Progenitor cell of endocrine pancreas (in vitro differentiated cells): Measurements from ENCODE around the gene FBXW11. TPM values are rescaled to one million over a fixed set of nuclear protein-coding genes. Genes with fewer than 3 reads are reported as not detected.
A peak's percentile ranks its signal among the peaks of the same experiment; 100 is the strongest.

ENCODE experiments used
- DNase-seq: peaks from one replicate; pipeline ENCODE4 v3.0.0; 2021; ENCODE audit warnings: low spot score; ENCODE audit not compliant: unreplicated experiment
- H3K27ac Mint-ChIP-seq: 2 replicates; pipeline ENCODE4 v1.8.0; 2021; ENCODE audit warnings: mild to moderate bottlenecking, moderate library complexity, mixed read lengths
- H3K27me3 Mint-ChIP-seq: 2 replicates; pipeline ENCODE4 v1.8.0; 2021; ENCODE audit warnings: mixed read lengths
- H3K36me3 Mint-ChIP-seq: 2 replicates; pipeline ENCODE4 v1.8.0; 2022; ENCODE audit warnings: mixed read lengths; ENCODE audit not compliant: insufficient read depth
- H3K4me1 Mint-ChIP-seq: 2 replicates; pipeline ENCODE4 v1.8.0; 2021; ENCODE audit warnings: low read depth, mixed read lengths
- H3K4me3 Mint-ChIP-seq: 2 replicates; pipeline ENCODE4 v1.8.0; 2021; ENCODE audit warnings: low read depth, mild to moderate bottlenecking, moderate library complexity, mixed read lengths
- H3K9me3 Mint-ChIP-seq: 2 replicates; pipeline ENCODE4 v1.8.0; 2021; ENCODE audit warnings: low read depth, mixed read lengths
- total RNA-seq: library from RNA; stranded (reverse); gene quantifications from 2 replicates; pipeline ENCODE4 v1.2.1, GENCODE V29; 2021
- TF ChIP-seq, protein P1 (sequence below): fragments of 200-600 bp; sonication (generic); IDR thresholded peaks from one replicate; pipeline ENCODE4 v1.5.0; 2021; ENCODE audit warnings: antibody characterized with exemption, mild to moderate bottlenecking; ENCODE audit not compliant: unreplicated experiment

The FBXW11 gene
- total RNA-seq, 1 donor from 2014 or later: 63.5 TPM

DNA sequence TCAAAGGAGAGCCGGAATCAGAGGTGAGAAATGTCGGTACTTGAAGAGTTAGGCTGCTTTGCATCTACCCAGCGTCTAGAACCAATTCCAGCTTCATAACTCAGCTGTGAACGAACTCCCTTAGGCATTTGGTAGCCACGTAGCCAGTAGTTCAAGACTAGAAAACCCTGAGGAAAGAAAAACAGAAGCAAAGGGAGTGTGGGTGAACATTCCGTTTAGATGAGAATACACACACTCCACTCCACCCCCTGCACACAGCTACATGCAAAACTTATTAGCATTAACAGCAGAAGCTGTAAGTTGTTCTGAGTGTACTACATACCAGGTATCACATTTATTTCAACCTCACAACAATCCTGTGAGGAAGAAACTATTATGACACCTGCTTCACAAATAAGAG, 142.5 kb downstream of the FBXW11 start:
- DNase-seq: no peak
- peaks cover 5% of the 10 kb centered on the region for H3K4me1 Mint-ChIP-seq

DNA sequence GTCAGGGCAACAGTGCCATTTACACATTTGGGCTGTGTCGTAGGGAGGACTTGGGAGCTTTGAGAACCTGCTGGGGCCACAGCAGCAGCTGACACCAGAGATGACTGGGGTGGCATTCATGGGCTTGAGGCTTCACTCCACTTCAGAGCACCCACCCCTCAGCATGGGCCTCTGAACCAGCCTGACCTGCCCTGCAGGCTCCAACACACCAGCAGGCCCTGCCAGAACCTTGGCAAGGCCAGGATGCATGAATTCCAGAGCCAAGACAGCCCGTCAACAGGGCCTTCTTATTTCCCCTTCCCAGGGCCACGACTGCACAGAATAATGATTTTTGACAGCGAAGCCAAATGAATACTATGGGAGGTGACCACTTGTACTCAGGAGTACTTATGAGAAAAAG, 143.8 kb downstream of the FBXW11 start:
- Mint-ChIP-seq H3K4me1 (peaks cover 10% of the 10 kb centered on the region), H3K9me3 (no peaks in the 10 kb centered on the region), H3K27me3 (no peaks in the 10 kb centered on the region), H3K4me3 (no peak overlapping the region), H3K27ac (no peak overlapping the region), H3K36me3 (peaks cover 17% of the 10 kb centered on the region)
- no peak for DNase-seq
- TF ChIP-seq, protein P1, sequence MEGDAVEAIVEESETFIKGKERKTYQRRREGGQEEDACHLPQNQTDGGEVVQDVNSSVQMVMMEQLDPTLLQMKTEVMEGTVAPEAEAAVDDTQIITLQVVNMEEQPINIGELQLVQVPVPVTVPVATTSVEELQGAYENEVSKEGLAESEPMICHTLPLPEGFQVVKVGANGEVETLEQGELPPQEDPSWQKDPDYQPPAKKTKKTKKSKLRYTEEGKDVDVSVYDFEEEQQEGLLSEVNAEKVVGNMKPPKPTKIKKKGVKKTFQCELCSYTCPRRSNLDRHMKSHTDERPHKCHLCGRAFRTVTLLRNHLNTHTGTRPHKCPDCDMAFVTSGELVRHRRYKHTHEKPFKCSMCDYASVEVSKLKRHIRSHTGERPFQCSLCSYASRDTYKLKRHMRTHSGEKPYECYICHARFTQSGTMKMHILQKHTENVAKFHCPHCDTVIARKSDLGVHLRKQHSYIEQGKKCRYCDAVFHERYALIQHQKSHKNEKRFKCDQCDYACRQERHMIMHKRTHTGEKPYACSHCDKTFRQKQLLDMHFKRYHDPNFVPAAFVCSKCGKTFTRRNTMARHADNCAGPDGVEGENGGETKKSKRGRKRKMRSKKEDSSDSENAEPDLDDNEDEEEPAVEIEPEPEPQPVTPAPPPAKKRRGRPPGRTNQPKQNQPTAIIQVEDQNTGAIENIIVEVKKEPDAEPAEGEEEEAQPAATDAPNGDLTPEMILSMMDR: no peak

More for the DNA sequence above, 142.5 kb downstream of the FBXW11 start:
- Mint-ChIP-seq H3K27me3 (no peaks in the 10 kb centered on the region), H3K4me3 (no peak overlapping the region), H3K36me3 (peaks cover 24% of the 10 kb centered on the region), H3K9me3 (no peaks in the 10 kb centered on the region), H3K27ac (no peak overlapping the region)
- TF ChIP-seq, protein P1: no peak

DNA sequence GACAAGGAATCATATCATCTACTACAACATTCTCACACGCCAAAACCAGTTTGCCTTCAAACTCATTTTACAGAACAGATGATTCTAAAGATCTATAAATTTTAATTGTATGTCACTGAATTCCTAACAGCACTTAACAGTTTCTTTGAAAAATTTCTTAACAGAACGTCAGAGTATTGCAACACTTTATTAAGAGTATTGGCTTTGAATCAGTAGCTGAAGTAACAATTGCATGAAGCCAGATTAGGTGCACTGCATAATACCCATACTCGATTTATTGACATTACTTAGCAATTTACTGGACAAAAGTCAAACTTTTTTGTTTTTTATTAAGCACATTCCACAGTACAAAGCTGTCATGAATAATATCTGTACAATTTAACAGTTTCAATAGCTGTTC, 145.1 kb downstream of the FBXW11 start:
- Mint-ChIP-seq H3K4me1 (peaks cover 13% of the 10 kb centered on the region), H3K36me3 (peaks cover 13% of the 10 kb centered on the region), H3K4me3 (no peak overlapping the region), H3K27me3 (no peaks in the 10 kb centered on the region), H3K9me3 (no peaks in the 10 kb centered on the region), H3K27ac (no peak overlapping the region)
- DNase-seq: no peak
- TF ChIP-seq, protein P1: no peak

DNA sequence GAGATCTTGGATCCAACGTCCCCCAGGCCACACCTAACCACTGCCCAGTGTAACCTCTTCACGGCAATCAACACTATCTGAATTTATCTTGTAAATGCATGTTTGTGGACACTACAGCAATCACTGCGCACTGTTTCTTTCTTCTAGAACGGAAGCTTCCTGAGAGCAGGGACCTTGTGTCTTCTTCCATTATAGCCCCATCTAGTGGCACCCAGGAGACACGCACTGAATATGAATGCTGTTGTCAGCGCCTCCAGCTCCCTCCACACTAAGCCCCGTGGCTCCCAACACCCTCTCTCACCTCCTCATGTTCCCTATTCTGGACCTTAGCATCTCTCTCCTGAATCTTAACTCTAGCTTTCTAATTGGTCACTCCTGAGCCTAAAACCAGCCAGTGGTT, 148.1 kb downstream of the FBXW11 start:
- H3K4me1 Mint-ChIP-seq: peaks cover 8% of the 10 kb centered on the region
- TF ChIP-seq, protein P1: peak; percentile 55
- no peak overlapping the region for H3K27ac Mint-ChIP-seq
- no peak overlapping the region for H3K4me3 Mint-ChIP-seq
- peaks cover 15% of the 10 kb centered on the region for H3K36me3 Mint-ChIP-seq
- no peak for DNase-seq
- H3K27me3 Mint-ChIP-seq: no peaks in the 10 kb centered on the region
- H3K9me3 Mint-ChIP-seq: no peaks in the 10 kb centered on the region

DNA sequence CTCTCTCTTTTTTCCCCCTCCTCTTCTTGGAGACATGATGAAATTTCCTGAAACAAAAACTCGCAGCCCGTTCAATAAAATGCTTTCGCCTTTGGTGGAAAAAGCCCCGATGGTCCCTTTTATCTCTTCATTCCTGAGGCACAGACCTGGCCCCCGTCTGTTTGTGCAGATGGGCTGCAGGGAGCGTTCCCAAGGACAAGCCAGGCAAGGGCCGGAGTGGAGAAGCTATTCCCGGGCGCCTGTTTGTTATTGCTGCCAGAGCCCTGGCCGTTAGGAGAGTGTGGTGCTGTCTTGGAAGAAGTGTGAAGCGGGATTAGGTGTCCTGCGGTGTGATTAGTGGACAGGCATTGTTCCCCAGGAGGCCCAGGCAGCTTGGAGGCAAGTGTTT, 149.0 kb downstream of the FBXW11 start:
- peak overlapping the region; percentile 75 for H3K27ac Mint-ChIP-seq
- H3K4me3 Mint-ChIP-seq: no peak overlapping the region
- TF ChIP-seq, protein P1: no peak
- H3K4me1 Mint-ChIP-seq: peaks cover 8% of the 10 kb centered on the region
- DNase-seq: no peak
- no peaks in the 10 kb centered on the region for H3K27me3 Mint-ChIP-seq
- peaks cover 15% of the 10 kb centered on the region for H3K36me3 Mint-ChIP-seq
- no peaks in the 10 kb centered on the region for H3K9me3 Mint-ChIP-seq
